Measurements from ENCODE around the gene FGG. TPM values are rescaled to one million over a fixed set of nuclear protein-coding genes. Genes with fewer than 3 reads are reported as not detected.

Gene FGG
- total RNA-seq (under 1 TPM in 1 of 2 donors, not detected in 1; 0.87 TPM), polyA plus RNA-seq (1 to 10 TPM in 1 of 2 donors, not detected in 1; 2.0 TPM)
- long read RNA-seq, donor 1: 0 reads
- long read RNA-seq, donor 2: 0 reads

DNA sequence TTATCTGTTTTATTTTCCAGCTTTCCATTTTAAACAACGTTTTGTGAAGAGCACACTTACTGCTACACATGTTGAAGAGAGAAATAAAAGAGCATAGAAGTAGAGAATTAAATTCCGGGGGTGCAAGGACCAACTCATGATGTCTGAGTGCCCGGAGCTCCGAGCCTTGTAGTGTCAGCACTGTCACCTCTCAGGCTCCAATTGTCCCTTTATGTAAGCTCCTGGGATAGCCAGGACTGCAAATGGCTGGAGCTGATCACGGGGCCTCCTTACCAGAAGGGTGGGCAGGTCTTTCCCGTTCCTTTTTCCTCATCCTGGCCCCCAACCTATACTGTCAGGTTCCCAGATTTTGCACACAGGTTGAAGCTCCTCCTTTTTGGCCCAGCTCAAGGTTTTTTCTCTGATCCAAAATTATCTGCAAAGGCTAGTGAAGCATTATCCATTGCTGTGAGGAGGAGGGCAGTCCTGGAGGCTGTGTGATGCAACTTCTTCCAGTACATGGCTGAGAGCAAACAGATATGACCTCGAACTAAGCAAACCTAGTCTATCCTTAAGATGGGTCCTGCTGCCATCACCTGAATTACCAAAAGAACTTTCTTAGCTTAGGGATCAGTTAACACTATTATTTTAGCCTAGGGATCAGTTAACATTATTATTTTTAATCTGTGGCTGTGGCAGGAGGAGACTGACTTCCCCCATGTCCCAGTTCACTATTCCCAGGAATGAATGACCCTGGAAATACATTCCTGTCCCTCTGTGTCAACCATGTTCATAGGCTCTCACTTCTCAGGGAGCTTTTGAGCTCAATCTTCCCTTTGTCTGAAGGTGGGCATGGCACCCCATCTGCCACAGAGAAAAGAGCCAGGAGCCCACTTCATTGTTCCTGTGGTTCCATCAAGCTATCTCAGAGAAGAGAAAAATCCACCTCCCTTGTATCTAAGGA is at the start of gene FGG:
TSS of gene FGG (minus strand) at position 185 of the 943 bp plus-strand sequence. CDS start at position 138, 47 bp downstream.
- H3K27ac ChIP-seq (ENCODE audit: low read depth in 1 of 2, low read length in 2 of 2): no peak within 1 kb of the TSS
- ATAC-seq (ENCODE audit: low FRiP score) (no peak), DNase-seq (no peak)
- H3K9me3 ChIP-seq (ENCODE audit: control insufficient read depth, low read length): no peaks in the 10 kb centered on the region
- H3K4me1 ChIP-seq (ENCODE audit: control insufficient read depth in 1 of 2, insufficient read depth in 2 of 2, low read length in 2 of 2): peaks cover 0 to 1% of the 10 kb centered on the region in 2 donors
- H3K36me3 ChIP-seq (ENCODE audit: control insufficient read depth in 1 of 2, insufficient read depth in 2 of 2, low read length in 1 of 2): no peaks in the 10 kb centered on the region
- 71 to 75% methylated on average over 7 of the region's 7 CpGs for WGBS, 2 donors
- peaks cover 0 to 3% of the 10 kb centered on the region in 2 donors for H3K27me3 ChIP-seq (ENCODE audit: control insufficient read depth in 1 of 2, insufficient read depth in 2 of 2, low read length in 1 of 2)
- no peak within 1 kb of the TSS for H3K4me3 ChIP-seq (ENCODE audit: low read length in 2 of 2)
- intact Hi-C loops (cut with DNase I): no loop called here

GRCh38 chr4:154660052-154660451 is 47.6 kb upstream of the FGG start:
- H3K9me3 ChIP-seq (ENCODE audit: control insufficient read depth, low read length): no peaks in the 10 kb centered on the region
- ATAC-seq (ENCODE audit: low FRiP score): no peak
- DNase-seq: no peak
- WGBS, 2 donors: 21 to 27% methylated on average over 3 of the region's 3 CpGs
- no peaks in the 10 kb centered on the region for H3K4me1 ChIP-seq (ENCODE audit: control insufficient read depth in 1 of 2, insufficient read depth in 2 of 2, low read length in 2 of 2)
- intact Hi-C loops (cut with DNase I): no loop called here
- H3K36me3 ChIP-seq (ENCODE audit: control insufficient read depth in 1 of 2, insufficient read depth in 2 of 2, low read length in 1 of 2): no peaks in the 10 kb centered on the region
- no peak overlapping the region for H3K4me3 ChIP-seq (ENCODE audit: low read length in 2 of 2)
- no peak overlapping the region for H3K27ac ChIP-seq (ENCODE audit: low read depth in 1 of 2, low read length in 2 of 2)
- H3K27me3 ChIP-seq (ENCODE audit: control insufficient read depth in 1 of 2, insufficient read depth in 2 of 2, low read length in 1 of 2): no peaks in the 10 kb centered on the region

GRCh38 chr4:154658680-154659405 is 46.4 kb upstream of the FGG start:
- Histone ChIP-seq H3K36me3 (ENCODE audit: control insufficient read depth in 1 of 2, insufficient read depth in 2 of 2, low read length in 1 of 2) (no peaks in the 10 kb centered on the region), H3K9me3 (ENCODE audit: control insufficient read depth, low read length) (no peaks in the 10 kb centered on the region), H3K4me1 (ENCODE audit: control insufficient read depth in 1 of 2, insufficient read depth in 2 of 2, low read length in 2 of 2) (no peaks in the 10 kb centered on the region), H3K4me3 (ENCODE audit: low read length in 2 of 2) (no peak overlapping the region), H3K27ac (ENCODE audit: low read depth in 1 of 2, low read length in 2 of 2) (no peak overlapping the region), H3K27me3 (ENCODE audit: control insufficient read depth in 1 of 2, insufficient read depth in 2 of 2, low read length in 1 of 2) (peaks cover 0 to 1% of the 10 kb centered on the region in 2 donors)
- no peak for ATAC-seq (ENCODE audit: low FRiP score)
- 84 to 87% methylated on average over 11 of the region's 11 CpGs for WGBS, 2 donors
- DNase-seq: no peak
- intact Hi-C loops (cut with DNase I): no loop called here

DNA sequence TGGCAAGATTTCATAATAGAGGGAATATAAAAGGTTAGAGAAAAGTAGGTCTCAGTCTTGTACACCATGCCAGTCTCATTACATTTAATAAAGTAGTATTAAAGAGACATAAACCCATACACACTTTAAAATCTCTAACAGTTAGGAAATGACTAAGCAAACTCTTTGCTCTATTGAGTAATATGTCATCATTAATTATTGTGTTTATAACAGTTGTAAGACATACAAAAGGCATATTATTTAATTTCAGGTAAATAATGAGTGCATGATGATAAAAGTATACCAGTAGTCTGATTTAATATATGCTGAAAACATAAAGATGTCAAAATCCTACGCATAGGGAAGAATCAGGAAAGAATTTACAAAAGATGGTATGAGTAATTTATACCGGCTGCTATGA is 31.0 kb upstream of the FGG start:
- Histone ChIP-seq H3K27me3 (ENCODE audit: control insufficient read depth in 1 of 2, insufficient read depth in 2 of 2, low read length in 1 of 2) (no peaks in the 10 kb centered on the region), H3K4me1 (ENCODE audit: control insufficient read depth in 1 of 2, insufficient read depth in 2 of 2, low read length in 2 of 2) (no peaks in the 10 kb centered on the region), H3K27ac (ENCODE audit: low read depth in 1 of 2, low read length in 2 of 2) (no peak overlapping the region), H3K36me3 (ENCODE audit: control insufficient read depth in 1 of 2, insufficient read depth in 2 of 2, low read length in 1 of 2) (no peaks in the 10 kb centered on the region), H3K9me3 (ENCODE audit: control insufficient read depth, low read length) (no peaks in the 10 kb centered on the region), H3K4me3 (ENCODE audit: low read length in 2 of 2) (no peak overlapping the region)
- intact Hi-C loops (cut with DNase I): no loop called here
- no peak for DNase-seq
- 80 to 88% methylated on average over 2 of the region's 2 CpGs for WGBS, 2 donors
- no peak for ATAC-seq (ENCODE audit: low FRiP score)

- no peaks in the 10 kb centered on the region for H3K9me3 ChIP-seq (ENCODE audit: control insufficient read depth, low read length)
- DNase-seq (no peak), ATAC-seq (ENCODE audit: low FRiP score) (no peak)
- no peaks in the 10 kb centered on the region for H3K27me3 ChIP-seq (ENCODE audit: control insufficient read depth in 1 of 2, insufficient read depth in 2 of 2, low read length in 1 of 2)
- H3K4me3 ChIP-seq (ENCODE audit: low read length in 2 of 2): no peak overlapping the region
- no peaks in the 10 kb centered on the region for H3K4me1 ChIP-seq (ENCODE audit: control insufficient read depth in 1 of 2, insufficient read depth in 2 of 2, low read length in 2 of 2)
- intact Hi-C loops (cut with DNase I): no loop called here
- 73 to 74% methylated on average over 5 of the region's 5 CpGs for WGBS, 2 donors
- no peaks in the 10 kb centered on the region for H3K36me3 ChIP-seq (ENCODE audit: control insufficient read depth in 1 of 2, insufficient read depth in 2 of 2, low read length in 1 of 2)
- H3K27ac ChIP-seq (ENCODE audit: low read depth in 1 of 2, low read length in 2 of 2): no peak overlapping the region
Observed at GRCh38 chr4:154642373-154643009, 30.0 kb upstream of the FGG start.

DNA sequence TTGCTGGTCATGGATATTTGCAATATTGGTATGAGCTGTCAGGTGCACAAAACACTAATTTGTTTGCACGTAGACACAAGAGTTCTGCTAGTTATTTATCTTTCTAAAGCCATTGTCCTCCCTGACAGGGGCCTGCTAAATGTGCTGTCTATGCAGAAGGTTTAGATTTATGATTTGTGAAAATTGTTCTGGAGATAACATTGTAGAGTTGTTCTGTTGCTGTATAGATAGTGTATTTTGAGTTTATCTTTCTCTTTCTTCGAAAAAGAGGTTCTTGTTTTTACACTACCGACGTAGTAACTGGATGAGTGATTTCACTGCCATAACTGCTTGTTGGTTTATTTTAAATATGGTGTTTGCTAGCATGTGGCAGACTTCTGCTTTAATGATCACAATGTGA is 28.5 kb upstream of the FGG start:
- intact Hi-C loops (cut with DNase I): no loop called here
- Histone ChIP-seq H3K36me3 (ENCODE audit: control insufficient read depth in 1 of 2, insufficient read depth in 2 of 2, low read length in 1 of 2) (no peaks in the 10 kb centered on the region), H3K27ac (ENCODE audit: low read depth in 1 of 2, low read length in 2 of 2) (no peak overlapping the region), H3K27me3 (ENCODE audit: control insufficient read depth in 1 of 2, insufficient read depth in 2 of 2, low read length in 1 of 2) (no peaks in the 10 kb centered on the region), H3K4me1 (ENCODE audit: control insufficient read depth in 1 of 2, insufficient read depth in 2 of 2, low read length in 2 of 2) (no peaks in the 10 kb centered on the region), H3K9me3 (ENCODE audit: control insufficient read depth, low read length) (no peaks in the 10 kb centered on the region), H3K4me3 (ENCODE audit: low read length in 2 of 2) (no peak overlapping the region)
- DNase-seq (no peak), ATAC-seq (ENCODE audit: low FRiP score) (no peak)
- 40% methylated on average over 4 of the region's 4 CpGs for WGBS, 2 donors

- intact Hi-C loops (cut with DNase I): no loop called here
- Histone ChIP-seq H3K4me3 (ENCODE audit: low read length in 2 of 2) (no peak overlapping the region), H3K9me3 (ENCODE audit: control insufficient read depth, low read length) (no peaks in the 10 kb centered on the region), H3K36me3 (ENCODE audit: control insufficient read depth in 1 of 2, insufficient read depth in 2 of 2, low read length in 1 of 2) (no peaks in the 10 kb centered on the region), H3K27me3 (ENCODE audit: control insufficient read depth in 1 of 2, insufficient read depth in 2 of 2, low read length in 1 of 2) (no peaks in the 10 kb centered on the region), H3K27ac (ENCODE audit: low read depth in 1 of 2, low read length in 2 of 2) (no peak overlapping the region), H3K4me1 (ENCODE audit: control insufficient read depth in 1 of 2, insufficient read depth in 2 of 2, low read length in 2 of 2) (no peaks in the 10 kb centered on the region)
- WGBS, 2 donors: 61 to 70% methylated on average over 3 of the region's 3 CpGs
- DNase-seq: no peak
- ATAC-seq (ENCODE audit: low FRiP score): no peak
Observed at GRCh38 chr4:154634058-154634457, 21.6 kb upstream of the FGG start.

GRCh38 chr4:154631828-154632227 is 19.4 kb upstream of the FGG start:
- no peaks in the 10 kb centered on the region for H3K4me1 ChIP-seq (ENCODE audit: control insufficient read depth in 1 of 2, insufficient read depth in 2 of 2, low read length in 2 of 2)
- no peaks in the 10 kb centered on the region for H3K36me3 ChIP-seq (ENCODE audit: control insufficient read depth in 1 of 2, insufficient read depth in 2 of 2, low read length in 1 of 2)
- ATAC-seq (ENCODE audit: low FRiP score) (no peak), DNase-seq (no peak)
- H3K27me3 ChIP-seq (ENCODE audit: control insufficient read depth in 1 of 2, insufficient read depth in 2 of 2, low read length in 1 of 2): no peaks in the 10 kb centered on the region
- no peak overlapping the region for H3K27ac ChIP-seq (ENCODE audit: low read depth in 1 of 2, low read length in 2 of 2)
- H3K4me3 ChIP-seq (ENCODE audit: low read length in 2 of 2): no peak overlapping the region
- WGBS, 2 donors: 50 to 51% methylated on average over 2 of the region's 2 CpGs
- intact Hi-C loops (cut with DNase I): no loop called here
- H3K9me3 ChIP-seq (ENCODE audit: control insufficient read depth, low read length): no peaks in the 10 kb centered on the region

All from aorta (tissue), 5 donors.